ENCODE measurements around the gene LRP6.

Gene LRP6

DNA sequence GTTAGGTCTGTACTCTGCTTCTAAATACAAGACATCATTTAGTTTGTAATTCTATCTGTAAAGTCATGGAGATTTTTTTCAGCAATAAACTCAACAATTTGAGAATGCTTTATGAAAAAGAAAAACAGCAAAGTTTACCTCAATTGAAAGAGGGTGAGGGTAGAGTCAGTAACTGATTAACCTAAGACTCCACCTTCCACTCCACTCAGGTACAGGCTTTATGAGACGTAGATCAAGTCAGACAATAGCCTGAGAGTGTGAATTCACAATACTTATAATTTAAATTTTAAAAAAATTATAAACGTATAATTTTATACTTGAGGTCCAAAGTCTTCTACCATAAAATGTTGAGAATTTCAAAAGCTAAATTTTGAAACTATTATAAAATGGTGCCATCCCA is 150.2 kb downstream of the LRP6 start:
- no peak for DNase-seq (ENCODE audit: low read depth)

DNA sequence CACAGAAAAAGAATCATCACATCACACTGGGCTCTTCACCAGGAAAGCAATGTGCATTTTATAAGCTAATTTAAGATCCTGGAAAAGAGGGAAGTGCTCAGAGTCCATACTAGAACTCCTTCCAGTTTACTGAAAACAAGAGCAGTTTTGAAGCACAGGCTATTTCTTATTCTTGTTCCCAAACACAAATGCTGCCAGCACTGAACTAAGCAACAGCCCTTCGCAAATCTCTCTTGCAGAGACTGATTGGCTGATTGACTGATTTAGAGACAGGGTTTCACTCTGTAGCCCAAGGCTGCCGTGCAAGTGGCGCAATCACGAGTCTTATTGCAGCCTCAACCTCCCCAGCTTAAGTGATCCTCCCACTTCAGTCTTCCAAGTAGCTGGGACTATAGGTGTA is 151.3 kb downstream of the LRP6 start:
- DNase-seq (ENCODE audit: low read depth) = no peak

DNA sequence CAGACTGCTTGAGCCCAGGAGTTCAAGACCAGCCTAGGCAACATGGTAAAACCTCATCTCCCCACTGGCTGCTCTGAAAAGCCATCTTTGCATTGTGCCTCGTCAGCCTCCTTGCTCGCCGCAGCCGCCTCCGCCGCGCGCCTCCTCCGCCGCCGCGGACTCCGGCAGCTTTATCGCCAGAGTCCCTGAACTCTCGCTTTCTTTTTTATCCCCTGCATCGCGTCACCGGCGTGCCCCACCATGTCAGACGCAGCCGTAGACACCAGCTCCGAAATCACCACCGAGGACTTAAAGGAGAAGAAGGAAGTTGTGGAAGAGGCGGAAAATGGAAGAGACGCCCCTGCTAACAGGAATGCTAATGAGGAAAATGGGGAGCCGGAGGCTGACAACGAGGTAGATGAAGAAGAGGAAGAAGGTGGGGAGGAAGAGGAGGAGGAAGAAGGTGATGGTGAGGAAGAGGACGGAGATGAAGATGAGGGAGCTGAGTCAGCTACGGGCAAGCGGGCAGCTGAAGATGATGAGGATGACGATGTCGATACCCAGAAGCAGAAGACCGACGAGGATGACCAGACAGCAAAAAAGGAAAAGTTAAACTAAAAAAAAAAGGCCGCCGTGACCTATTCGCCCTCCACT is 155.8 kb downstream of the LRP6 start:
- peak; percentile 5 for DNase-seq (ENCODE audit: low read depth)

DNA sequence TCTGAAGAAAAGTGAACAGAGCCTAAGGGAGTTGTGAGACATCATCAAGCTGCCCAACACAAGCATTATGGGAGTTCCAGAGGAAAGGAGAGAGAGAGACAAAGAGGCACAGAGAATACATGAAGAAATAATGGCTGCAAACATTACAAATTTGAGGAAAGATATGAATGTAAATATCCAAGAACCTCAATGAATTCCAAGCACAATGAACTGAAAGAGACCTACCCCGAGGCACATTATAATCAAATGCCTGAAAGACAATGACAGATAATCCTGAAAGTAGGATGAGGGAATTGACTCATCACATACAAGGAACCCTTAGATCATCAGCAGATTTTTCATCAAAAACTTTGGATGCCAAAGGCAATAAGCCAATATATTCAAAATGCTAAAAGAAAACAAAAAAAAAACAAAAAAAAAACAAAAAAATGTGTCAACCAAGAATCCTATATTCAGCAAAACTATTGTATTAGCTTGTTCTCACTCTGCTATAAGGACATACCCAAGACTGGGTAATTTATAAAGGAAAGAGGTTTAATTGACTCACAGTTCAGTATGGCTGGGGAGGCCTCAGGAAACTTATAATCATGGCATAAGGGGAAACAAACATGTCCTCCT is 158.3 kb downstream of the LRP6 start:
- no peak for DNase-seq (ENCODE audit: low read depth)

DNA sequence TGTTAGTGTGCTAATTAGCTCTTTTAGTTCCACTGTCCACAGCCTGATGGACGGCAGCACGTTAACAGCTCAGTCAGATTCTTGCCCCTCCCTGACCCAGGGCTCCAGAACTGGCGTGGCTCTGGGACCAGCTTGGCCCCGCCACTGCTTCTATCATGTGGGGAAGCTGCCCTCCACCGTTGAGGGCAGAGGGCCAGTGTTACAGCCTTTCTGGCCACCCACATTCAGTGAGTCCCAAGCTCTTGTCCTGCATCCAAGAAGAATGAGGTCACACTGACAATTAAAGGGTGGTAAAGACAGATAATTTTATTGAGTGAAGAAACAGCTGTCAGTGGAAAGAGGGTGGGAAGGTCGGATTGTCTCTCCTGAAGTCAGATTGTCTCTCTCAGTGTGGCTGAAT is 159.2 kb downstream of the LRP6 start:
- no peak for DNase-seq (ENCODE audit: low read depth)

DNA sequence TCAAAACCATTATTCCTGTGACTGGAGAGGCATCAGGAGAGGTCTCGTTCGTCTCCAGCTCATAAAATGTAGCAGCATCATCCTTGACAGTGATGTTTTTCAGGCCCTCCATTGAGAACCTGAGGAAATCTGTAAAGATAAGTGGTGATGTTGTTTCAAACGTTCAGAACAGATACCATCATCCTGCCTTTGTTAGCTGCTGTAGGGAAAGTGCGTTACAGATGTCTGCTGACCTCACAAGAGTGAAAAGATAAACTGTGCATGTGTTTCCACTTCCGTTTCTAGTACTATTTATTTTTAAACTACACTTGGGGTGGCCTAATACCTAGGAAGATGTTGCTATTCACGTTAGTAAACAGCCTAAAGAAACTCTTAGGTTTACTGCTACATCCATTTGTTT is 167.7 kb downstream of the LRP6 start:
- no peak for DNase-seq (ENCODE audit: low read depth)

DNA sequence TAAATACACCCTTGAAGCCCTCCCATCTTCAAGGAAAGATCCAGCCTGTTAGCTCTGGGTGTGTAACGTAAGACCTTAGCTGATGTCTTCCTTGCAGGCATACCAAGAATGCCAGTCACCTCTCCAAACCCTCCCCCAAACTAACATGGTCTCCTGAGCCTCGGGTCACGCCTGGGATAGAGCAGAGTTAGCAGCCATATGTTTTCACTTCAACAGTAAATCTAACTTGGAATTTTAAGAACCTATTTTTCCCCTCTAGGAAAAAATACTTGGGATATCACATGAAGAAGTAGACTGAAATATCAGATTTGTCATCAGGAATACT is 168.2 kb downstream of the LRP6 start:
- no peak for DNase-seq (ENCODE audit: low read depth)

DNA sequence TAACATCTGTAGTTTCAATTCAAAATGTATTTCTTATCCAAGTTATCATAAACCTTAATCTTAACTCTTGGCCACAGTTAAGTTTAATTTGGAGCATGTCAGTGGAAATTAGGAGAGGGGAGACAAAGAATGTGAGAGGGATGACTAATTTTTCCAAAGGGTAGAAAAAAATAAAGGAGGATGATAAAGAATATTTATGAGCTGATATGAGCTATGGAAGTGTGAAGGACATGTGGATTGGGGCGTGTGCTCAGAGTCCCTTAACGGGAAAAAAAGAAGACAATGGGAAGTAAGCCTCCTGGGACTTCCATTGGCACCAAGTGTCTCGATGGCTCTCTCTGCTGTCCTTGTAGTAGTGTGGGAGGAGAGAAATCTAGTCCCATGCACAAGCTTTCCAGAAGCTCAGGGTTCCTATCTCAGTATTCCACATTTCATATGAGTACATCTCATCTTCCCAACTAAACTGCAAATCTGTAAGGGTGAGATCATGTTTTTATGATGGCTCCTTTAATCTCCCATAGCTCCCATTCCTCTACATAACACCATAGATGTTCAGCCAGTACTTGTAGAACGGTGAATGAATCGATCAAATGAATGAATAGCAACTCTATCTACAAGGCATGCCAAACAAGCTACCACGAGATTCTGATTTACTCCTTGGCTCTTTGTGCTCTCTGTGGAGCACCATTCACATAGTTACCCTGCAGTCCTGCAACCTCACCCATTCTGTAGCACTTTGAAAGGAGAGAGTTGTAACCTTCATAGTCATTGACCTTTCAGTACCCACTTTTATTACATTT is 168.8 kb downstream of the LRP6 start:
- no peak for DNase-seq (ENCODE audit: low read depth)

DNA sequence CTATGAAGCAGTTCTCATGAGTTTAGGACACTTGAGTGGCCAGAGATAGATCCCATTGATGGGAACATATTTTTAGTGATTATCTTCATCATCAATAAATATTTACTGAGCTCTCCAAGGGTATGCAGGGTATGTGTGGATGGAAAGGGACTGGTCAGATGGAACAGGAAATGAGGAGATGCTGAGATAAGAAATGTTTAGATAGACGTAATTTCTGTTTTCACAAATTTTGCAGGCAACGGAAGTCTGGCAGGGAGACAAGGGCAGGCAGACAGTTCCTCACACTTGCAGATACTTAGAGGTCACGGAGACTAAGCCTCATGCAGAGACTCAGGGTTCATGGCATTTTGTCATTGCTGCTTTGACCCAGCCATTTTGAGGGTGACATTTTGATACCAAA is 171.8 kb downstream of the LRP6 start:
- no peak for DNase-seq (ENCODE audit: low read depth)

DNA sequence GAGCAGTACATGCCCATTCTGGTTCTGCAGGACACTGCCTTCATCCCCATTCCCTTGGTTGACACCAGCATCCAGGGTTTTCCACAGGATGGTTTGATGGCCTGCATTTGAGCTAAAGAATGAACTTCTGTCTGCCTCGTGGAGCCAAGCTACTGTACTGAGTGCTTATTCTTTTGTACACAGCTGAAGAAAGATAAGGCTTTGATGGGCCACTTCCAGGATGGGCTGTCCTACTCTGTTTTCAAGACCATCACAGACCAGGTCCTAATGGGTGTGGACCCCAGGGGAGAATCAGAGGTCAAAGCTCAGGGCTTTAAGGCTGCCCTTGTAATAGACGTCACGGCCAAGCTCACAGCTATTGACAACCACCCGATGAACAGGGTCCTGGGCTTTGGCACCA is 172.4 kb downstream of the LRP6 start:
- DNase-seq (ENCODE audit: low read depth) = no peak

DNA sequence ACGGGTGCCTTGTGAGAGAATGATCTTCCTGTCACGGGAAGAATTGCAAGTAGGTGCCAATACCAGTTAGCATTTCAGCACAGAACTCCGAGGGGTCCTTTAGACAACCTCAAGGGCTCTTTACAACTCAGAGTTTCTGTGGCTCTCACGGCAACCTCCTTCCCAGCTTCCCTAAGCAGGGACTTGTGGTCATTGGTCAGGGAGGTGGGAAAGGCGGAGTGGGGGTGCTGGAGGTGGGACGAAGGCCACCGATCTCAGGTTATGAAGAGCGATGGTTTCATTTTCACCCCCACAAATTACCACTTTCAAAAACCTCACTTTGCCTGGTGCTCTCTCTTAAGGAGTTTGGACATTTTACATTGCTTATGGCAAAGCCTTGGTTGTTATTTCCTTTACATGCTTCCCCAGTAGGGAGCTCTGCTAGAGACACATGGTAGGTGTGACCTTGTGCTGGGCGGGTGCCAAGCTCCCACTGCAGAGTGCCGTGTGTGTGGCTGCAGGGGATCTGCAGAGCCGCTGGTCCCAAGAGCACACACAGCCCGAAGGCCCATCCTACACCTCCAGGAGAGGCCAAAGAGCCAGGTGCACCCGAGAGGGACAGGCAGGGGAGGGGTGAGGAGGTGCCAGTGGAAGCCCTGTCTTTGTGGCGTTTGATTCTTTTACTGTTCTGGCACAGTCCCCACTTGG is 174.7 kb downstream of the LRP6 start:
- DNase-seq (ENCODE audit: low read depth) = no peak

DNA sequence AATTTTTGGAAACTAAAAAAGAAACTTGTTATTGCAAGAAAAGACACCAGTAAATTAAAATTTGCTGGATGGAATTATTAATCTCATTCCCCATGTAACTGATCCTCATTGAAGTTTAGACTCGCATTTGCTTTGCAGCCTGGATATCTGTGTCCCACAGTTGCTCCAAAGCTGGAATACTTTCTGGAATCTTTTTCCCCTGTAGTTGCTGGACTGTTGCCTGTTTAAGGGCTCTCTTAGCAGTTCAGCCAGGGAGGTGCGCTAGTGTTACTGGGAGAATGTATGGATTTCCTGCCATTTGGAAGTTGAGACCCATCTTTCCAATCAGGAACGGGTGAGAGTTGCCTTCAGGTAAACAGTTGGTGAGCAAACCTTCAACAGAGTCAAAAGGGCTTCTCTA is 175.8 kb downstream of the LRP6 start:
- DNase-seq (ENCODE audit: low read depth) = no peak

DNA sequence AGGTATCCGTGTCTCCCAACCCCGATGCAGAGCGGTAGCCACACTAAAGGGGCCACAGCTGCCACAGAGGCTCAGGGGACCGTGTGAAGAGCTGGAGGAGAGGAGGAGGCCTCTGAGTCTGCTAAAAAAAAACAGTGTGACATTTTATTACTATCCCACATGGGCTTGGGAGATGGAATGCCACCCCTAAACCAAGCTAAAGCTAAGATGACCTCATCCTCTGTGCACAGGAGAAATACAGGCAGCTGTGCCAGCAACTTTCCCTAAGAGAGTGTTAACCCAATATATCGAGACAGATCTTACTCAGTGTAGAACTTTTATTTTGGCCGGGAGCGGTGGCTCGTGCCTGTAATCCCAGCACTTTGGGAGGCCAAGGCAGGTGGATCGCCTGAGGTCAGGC is 178.1 kb downstream of the LRP6 start:
- DNase-seq (ENCODE audit: low read depth) = no peak

DNA sequence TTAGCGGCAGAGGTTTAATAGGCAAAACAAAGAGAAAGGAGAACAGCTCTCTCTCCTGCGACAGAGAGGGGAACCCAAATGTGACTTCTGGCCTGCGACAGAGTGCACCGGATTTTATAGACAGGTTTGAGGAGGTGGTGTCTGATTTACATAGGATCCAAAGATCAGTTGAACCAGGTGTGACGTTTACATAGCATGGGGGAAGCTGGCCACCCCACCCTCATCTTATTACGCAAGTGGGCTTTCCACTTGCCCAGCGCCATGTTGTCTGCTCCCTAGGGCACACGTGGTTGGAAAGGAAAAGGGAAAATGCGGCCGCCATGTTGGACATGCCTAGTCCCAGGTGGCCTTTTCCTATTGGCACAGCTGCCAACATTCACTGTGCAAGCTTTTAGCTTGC is 178.7 kb downstream of the LRP6 start:
- DNase-seq (ENCODE audit: low read depth) = no peak

DNA sequence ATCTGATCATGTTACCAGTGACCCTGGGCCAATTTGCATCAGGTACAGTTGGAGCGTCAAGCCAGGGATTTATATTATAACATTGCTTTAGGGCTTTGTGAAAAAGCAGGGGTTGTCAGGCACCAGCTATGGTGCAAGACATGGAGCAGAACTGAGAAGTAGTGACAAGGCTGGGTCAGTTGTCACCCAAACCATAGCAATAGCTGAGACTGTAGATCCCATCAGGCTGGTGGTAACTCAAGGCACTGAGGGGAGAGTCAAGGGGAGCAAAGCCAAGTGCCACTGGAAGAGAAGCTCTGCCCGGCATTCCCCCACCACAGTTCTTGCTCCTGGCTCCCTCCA is 179.2 kb downstream of the LRP6 start:
- DNase-seq (ENCODE audit: low read depth) = no peak

DNA sequence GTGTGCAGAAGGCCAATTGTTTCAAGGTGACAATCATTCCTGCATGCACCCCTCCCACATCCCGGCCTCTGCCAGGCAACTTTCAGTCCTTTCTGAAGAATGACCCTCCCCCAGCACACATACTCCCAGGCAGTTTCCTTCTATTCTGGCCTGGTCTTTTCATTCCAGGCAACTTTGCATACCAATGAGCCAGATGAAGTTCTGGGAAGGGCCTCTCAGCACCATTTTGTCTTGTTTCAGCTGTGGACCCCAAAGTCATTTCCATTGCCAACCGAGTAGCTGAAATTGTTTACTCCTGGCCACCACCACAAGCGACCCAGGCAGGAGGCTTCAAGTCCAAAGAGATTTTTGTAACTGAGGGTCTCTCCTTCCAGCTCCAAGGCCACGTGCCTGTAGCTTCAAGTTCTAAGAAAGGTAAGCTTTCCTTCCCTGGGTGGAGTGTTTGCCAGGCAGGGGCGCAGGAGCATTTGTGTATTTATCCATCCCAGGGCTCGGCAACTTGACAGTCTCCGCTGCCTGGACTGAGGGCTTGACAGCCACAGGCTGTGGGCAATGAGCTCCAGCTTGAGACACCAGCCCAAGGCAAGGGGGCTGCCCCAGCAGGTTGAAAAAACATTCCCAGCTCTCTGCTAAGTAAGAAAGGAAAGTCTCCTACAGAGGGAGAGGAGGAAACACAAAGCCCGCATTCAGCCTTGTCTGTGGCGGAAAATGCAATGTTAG is 179.7 kb downstream of the LRP6 start:
- DNase-seq (ENCODE audit: low read depth) = no peak

DNA sequence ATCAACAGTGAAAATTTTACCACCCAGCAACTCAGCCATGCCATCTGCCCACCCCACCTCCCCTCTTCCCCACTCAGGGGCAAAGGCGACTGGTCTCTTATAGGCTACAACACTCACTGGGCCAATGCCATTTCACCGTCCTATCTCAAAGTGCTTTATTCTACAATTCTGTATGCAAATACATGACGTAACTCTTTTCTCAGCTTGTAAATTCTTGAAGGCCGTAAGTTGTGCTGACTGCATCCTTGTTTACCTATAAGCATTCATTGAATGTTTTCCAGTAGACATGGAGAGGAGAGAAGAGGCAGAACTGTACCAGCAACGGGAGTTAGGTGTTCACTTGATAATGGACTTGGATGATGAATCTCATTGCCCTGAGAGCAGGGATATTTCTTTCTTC is 180.5 kb downstream of the LRP6 start:
- no peak for DNase-seq (ENCODE audit: low read depth)

DNA sequence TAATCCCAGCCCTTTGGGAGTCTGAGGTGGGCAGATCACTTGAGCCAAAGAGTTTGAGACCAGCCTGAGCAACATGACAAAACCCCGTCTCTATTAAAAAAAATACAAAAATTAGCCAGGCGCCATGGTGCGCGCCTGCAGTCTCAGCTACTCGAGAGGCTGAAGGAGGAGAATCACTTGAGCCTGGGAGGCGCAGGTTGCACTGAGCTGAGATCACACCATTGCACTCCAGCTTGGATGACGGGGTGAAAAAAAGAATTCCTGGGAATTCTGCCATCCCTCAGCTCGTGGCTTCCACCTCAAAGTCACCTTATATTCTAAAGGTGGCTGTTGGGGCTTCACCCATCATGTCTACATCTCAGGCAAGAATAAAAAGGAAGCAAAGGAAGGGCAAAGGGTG is 183.2 kb downstream of the LRP6 start:
- DNase-seq (ENCODE audit: low read depth) = no peak

DNA sequence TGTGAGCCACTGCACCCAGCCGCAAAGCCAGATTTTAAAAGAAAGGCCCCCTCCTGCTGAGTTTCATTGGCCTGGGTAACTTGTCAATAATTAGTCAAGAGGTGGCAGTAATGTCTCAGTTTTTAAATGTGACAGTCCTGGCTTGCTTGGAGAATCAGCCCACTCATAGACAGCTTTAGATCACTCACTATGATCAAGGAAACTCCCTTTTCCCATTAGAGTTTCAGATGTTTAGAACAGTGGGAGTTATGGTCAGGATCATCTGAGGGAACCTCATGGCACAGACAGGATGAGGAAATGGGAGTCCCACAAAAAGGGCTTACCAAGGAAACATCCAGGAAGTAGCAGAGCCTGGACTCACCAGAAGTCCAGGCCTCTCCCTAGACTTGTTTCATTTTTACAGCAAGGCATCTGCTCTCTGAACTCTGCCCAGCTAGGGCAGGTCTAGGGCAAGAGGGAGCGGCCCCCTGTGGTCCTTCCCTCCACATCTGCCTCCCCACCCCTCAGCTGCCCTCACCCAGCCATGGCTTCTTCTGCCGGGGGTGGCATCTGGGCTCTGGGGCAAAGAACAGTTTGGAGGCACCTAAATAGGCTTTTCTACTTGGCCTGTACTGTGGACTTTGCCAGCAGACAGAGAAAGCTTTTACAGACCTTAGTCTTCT is 184.9 kb downstream of the LRP6 start:
- no peak for DNase-seq (ENCODE audit: low read depth)

DNA sequence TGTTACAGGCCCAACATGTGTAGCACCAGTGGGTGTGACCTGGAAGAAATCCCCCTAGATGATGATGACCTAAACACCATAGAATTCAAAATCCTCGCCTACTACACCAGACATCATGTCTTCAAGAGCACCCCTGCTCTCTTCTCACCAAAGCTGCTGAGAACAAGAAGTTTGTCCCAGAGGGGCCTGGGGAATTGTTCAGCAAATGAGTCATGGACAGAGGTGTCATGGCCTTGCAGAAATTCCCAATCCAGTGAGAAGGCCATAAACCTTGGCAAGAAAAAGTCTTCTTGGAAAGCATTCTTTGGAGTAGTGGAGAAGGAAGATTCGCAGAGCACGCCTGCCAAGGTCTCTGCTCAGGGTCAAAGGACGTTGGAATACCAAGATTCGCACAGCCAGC is 187.6 kb downstream of the LRP6 start:
- DNase-seq (ENCODE audit: low read depth) = no peak

DNA sequence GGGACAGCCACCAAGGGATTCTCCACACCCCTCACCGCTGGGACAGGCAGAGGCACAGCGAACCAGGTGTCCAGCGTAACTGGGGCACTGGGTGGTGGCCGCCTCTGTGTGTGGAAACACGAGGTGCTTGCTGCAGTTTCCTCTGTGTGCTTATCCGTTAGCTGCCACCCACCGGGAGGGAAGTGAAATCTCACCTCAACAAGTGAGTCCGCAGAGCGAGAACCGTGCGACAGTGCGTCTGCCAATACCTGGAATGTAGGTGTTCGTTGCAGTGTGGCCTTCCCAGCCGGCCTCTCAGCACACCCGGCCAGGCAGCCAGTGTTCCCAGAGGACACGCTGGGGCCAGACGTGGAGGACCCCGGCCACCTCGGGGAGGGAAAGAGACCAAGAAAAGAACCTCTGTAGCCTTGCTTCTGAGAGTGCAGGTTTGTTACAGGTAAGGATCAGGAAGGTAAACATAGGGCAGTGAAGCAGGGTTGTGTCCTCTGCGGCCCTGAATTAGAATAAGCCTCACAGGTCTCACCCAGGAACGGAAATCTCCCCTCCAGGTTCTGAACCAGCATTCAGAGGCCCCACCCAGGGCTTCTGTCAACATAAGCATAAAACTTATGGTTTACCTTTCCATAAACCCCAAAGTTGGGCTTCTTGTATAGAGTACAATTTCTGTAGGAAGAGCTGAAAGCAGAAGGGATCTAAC is 194.6 kb downstream of the LRP6 start:
- peak; percentile 9 for DNase-seq (ENCODE audit: low read depth)

Data from activated T-cell treated with anti-CD3 and anti-CD28 coated beads for 24 hours (primary cell).